ENCODE measurements around the gene HEXA.
A peak's percentile ranks its signal among the peaks of the same experiment; 100 is the strongest.

Gene HEXA

GRCh38 chr15:72375501-72375845 is 341 bp downstream of the HEXA start:
- no peak for DNase-seq (ENCODE audit: low read depth)

- DNase-seq (ENCODE audit: low read depth) = no peak
These were observed 3.5 kb downstream of the HEXA start for GRCh38 chr15:72372361-72372760.

- no peak for DNase-seq (ENCODE audit: low read depth)
These were observed 5.8 kb downstream of the HEXA start for GRCh38 chr15:72369964-72370363.

- DNase-seq (ENCODE audit: low read depth) = no peak
These were observed 6.9 kb downstream of the HEXA start for GRCh38 chr15:72368899-72369298.

GRCh38 chr15:72368325-72368724 is 7.5 kb downstream of the HEXA start:
- no peak for DNase-seq (ENCODE audit: low read depth)

- no peak for DNase-seq (ENCODE audit: low read depth)
These were observed 10.0 kb downstream of the HEXA start for GRCh38 chr15:72365844-72366243.

- no peak for DNase-seq (ENCODE audit: low read depth)
These were observed 14.6 kb downstream of the HEXA start for GRCh38 chr15:72361176-72361575.

GRCh38 chr15:72358650-72359171 is 17.1 kb downstream of the HEXA start:
- no peak for DNase-seq (ENCODE audit: low read depth)

GRCh38 chr15:72358121-72358520 is 17.7 kb downstream of the HEXA start:
- no peak for DNase-seq (ENCODE audit: low read depth)

- no peak for DNase-seq (ENCODE audit: low read depth)
These were observed 21.3 kb downstream of the HEXA start for GRCh38 chr15:72354496-72354895.

- no peak for DNase-seq (ENCODE audit: low read depth)
These were observed 22.5 kb downstream of the HEXA start for GRCh38 chr15:72353266-72353665.

- DNase-seq (ENCODE audit: low read depth) = no peak
These were observed 30.0 kb downstream of the HEXA start for GRCh38 chr15:72345806-72346205.

GRCh38 chr15:72345280-72345679 is 30.5 kb downstream of the HEXA start:
- DNase-seq (ENCODE audit: low read depth) = no peak

- no peak for DNase-seq (ENCODE audit: low read depth)
These were observed 31.2 kb downstream of the HEXA start for GRCh38 chr15:72344602-72345001.

- DNase-seq (ENCODE audit: low read depth) = peak; percentile 24
These were observed 33.4 kb downstream of the HEXA start for GRCh38 chr15:72342385-72342784.

- DNase-seq (ENCODE audit: low read depth) = no peak
These were observed 34.5 kb downstream of the HEXA start for GRCh38 chr15:72341361-72341760.

- no peak for DNase-seq (ENCODE audit: low read depth)
These were observed 35.4 kb downstream of the HEXA start for GRCh38 chr15:72340366-72340765.

- DNase-seq (ENCODE audit: low read depth) = no peak
These were observed 36.0 kb downstream of the HEXA start for GRCh38 chr15:72339777-72340177.

GRCh38 chr15:72338617-72339321 is 37.0 kb downstream of the HEXA start:
- DNase-seq (ENCODE audit: low read depth) = no peak

GRCh38 chr15:72338148-72338547 is 37.7 kb downstream of the HEXA start:
- DNase-seq (ENCODE audit: low read depth) = no peak

- no peak for DNase-seq (ENCODE audit: low read depth)
These were observed 41.0 kb downstream of the HEXA start for GRCh38 chr15:72334842-72335241.

- no peak for DNase-seq (ENCODE audit: low read depth)
These were observed 44.8 kb downstream of the HEXA start for GRCh38 chr15:72331021-72331420.

GRCh38 chr15:72323752-72324151 is 52.1 kb downstream of the HEXA start:
- DNase-seq (ENCODE audit: low read depth) = no peak

- DNase-seq (ENCODE audit: low read depth) = peak; percentile 51
These were observed 55.7 kb downstream of the HEXA start, which contains the start of gene CELF6 for GRCh38 chr15:72319985-72320671. CELF6 (minus strand) TSS chr15:72320157; CDS start chr15:72319874, 283 bp downstream.

Data from activated T-cell treated with anti-CD3 and anti-CD28 coated beads for 1 hour (primary cell).